MM.1S (cell line): ENCODE results near the gene PRKAR2B.
A peak's percentile ranks its signal among the peaks of the same experiment; 100 is the strongest.
"Not testable (repeated sequence)": the region's sequence is repeated elsewhere in the genome, so short reads cannot be mapped to it uniquely, and the experiment has no call there.

Experiments used
- DNase-seq: peaks from one replicate; pipeline ENCODE4 v3.0.0-alpha.2; 2015
- H2AFZ ChIP-seq: fragments of 300-600 bp; sonication (generic); 2 replicates; pipeline ENCODE4 v1.6.0; 2016; ENCODE audit warnings: antibody characterized with exemption, low read length
- H3F3A ChIP-seq: fragments of 300-600 bp; sonication (generic); 2 replicates; pipeline ENCODE4 v1.6.1; 2016; ENCODE audit warnings: mild to moderate bottlenecking, antibody characterized with exemption, low read length, moderate library complexity, mixed read lengths; ENCODE audit not compliant: insufficient read depth
- H3K27ac ChIP-seq: fragments of 300-600 bp; sonication (generic); 2 replicates; pipeline ENCODE4 v1.5.1; 2016; ENCODE audit warnings: mild to moderate bottlenecking, low read length
- H3K27me3 ChIP-seq: fragments of 300-600 bp; sonication (generic); replicated peaks from 2 replicates; pipeline ENCODE4 v1.6.0; 2016; ENCODE audit warnings: low read length; ENCODE audit not compliant: insufficient read depth
- H3K36me3 ChIP-seq: fragments of 300-600 bp; sonication (generic); replicated peaks from 2 replicates; pipeline ENCODE4 v1.6.1; 2016; ENCODE audit warnings: mild to moderate bottlenecking, low read length, mixed read lengths; ENCODE audit not compliant: insufficient read depth
- H3K4me1 ChIP-seq: fragments of 300-600 bp; sonication (generic); 2 replicates; pipeline ENCODE4 v1.6.1; 2016; ENCODE audit warnings: low read length, mixed read lengths
- H3K4me2 ChIP-seq: fragments of 300-600 bp; sonication (generic); 2 replicates; pipeline ENCODE4 v1.6.0; 2016; ENCODE audit warnings: low read depth, low read length
- H3K4me3 ChIP-seq: fragments of 300-600 bp; sonication (generic); 2 replicates; pipeline ENCODE4 v1.5.1; 2016; ENCODE audit warnings: low read length, mixed read lengths
- H3K79me2 ChIP-seq: fragments of 300-600 bp; sonication (generic); 2 replicates; pipeline ENCODE4 v1.6.1; 2016; ENCODE audit warnings: mixed run types, low read length, mixed read lengths
- H3K9ac ChIP-seq: fragments of 300-600 bp; sonication (generic); 2 replicates; pipeline ENCODE4 v1.6.1; 2016; ENCODE audit warnings: low read length, mixed read lengths
- H3K9me2 ChIP-seq: fragments of 300-600 bp; sonication (generic); replicated peaks from 2 replicates; pipeline ENCODE4 v1.6.1; 2016; ENCODE audit warnings: mild to moderate bottlenecking, low read length, mixed read lengths; ENCODE audit not compliant: insufficient read depth
- H3K9me3 ChIP-seq: fragments of 300-600 bp; sonication (generic); replicated peaks from 2 replicates; pipeline ENCODE4 v1.6.1; 2016; ENCODE audit warnings: mild to moderate bottlenecking, low read length, mixed read lengths; ENCODE audit not compliant: insufficient read depth
- H4K20me1 ChIP-seq: fragments of 300-600 bp; sonication (generic); 2 replicates; pipeline ENCODE4 v1.6.1; 2016; ENCODE audit warnings: mild to moderate bottlenecking, low read length, moderate library complexity, mixed read lengths; ENCODE audit not compliant: insufficient read depth
- EZH2 ChIP-seq: fragments of 300-600 bp; sonication (generic); optimal IDR thresholded peaks from 2 replicates; pipeline ENCODE3; 2017; ENCODE audit warnings: low read depth, mild to moderate bottlenecking, antibody characterized with exemption, low read length, mixed read lengths
- EZH2phosphoT487 ChIP-seq: fragments of 300-600 bp; sonication (generic); IDR thresholded peaks from 2 replicates; pipeline ENCODE4 v1.6.1; 2018; ENCODE audit warnings: antibody characterized with exemption, low read length
- TF ChIP-seq, protein P1 (sequence below): fragments of 300-600 bp; sonication (generic); IDR thresholded peaks from 2 replicates; pipeline ENCODE4 v1.5.1; 2016; ENCODE audit warnings: antibody characterized with exemption, low read length, mixed read lengths

PRKAR2B gene

DNA sequence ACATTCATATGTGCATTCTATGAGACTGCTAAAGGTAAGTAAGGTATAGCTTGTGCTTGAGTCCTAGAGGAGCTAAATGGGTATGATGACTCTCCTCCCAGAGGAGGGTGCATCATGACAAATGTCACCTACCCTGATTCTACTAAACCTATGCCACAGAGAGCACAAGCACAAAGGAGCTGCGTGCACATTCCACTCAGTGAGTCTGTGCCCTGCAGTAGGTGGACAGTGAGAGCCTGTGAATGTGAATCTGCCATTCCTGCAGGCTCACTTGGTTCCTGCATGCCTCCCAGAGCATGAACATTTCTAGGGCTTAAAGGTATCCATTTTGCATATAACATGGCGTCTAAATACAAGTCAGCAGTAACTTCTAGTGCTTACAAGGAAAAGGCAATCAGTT is 46.8 kb downstream of the PRKAR2B start:
- Histone ChIP-seq H3K4me2 (peak overlapping the region; percentile 24; the same call in 1 of the 2 replicates), H2AFZ (no peak overlapping the region), H3K9ac (no peak overlapping the region), H3K4me1 (peaks cover 18% of the 10 kb centered on the region), H3K9me3 (no peaks in the 10 kb centered on the region), H3K4me3 (no peak overlapping the region), H3K27me3 (no peaks in the 10 kb centered on the region), H3K27ac (no peak overlapping the region), H3K79me2 (no peaks in the 10 kb centered on the region), H3F3A (peaks cover 9% of the 10 kb centered on the region), H3K36me3 (no peaks in the 10 kb centered on the region), H4K20me1 (no peaks in the 10 kb centered on the region), H3K9me2 (no peaks in the 10 kb centered on the region)
- DNase-seq, result no peak
- TF ChIP-seq EZH2phosphoT487, result no peak
- no peak for TF ChIP-seq EZH2
- TF ChIP-seq, protein P1, sequence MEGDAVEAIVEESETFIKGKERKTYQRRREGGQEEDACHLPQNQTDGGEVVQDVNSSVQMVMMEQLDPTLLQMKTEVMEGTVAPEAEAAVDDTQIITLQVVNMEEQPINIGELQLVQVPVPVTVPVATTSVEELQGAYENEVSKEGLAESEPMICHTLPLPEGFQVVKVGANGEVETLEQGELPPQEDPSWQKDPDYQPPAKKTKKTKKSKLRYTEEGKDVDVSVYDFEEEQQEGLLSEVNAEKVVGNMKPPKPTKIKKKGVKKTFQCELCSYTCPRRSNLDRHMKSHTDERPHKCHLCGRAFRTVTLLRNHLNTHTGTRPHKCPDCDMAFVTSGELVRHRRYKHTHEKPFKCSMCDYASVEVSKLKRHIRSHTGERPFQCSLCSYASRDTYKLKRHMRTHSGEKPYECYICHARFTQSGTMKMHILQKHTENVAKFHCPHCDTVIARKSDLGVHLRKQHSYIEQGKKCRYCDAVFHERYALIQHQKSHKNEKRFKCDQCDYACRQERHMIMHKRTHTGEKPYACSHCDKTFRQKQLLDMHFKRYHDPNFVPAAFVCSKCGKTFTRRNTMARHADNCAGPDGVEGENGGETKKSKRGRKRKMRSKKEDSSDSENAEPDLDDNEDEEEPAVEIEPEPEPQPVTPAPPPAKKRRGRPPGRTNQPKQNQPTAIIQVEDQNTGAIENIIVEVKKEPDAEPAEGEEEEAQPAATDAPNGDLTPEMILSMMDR, result no peak

DNA sequence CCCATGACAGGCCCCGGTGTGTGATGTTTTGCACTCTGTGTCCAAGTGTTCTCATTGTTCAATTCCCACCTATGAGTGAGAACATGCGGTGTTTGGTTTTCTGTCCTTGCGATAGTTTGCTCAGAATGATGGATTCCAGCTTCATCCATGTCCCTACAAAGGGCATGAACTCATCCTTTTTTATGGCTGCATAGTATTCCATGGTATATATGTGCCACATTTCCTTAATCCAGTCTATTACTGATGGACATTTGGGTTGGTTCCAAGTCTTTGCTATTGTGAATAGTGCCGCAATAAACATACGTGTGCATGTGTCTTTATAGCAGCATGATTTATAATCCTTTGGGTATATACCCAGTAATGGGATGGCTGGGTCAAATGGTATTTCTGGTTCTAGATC is 49.2 kb downstream of the PRKAR2B start:
- H3K9me3 ChIP-seq, DNase-seq, H3K4me2 ChIP-seq, H3K9ac ChIP-seq, H3F3A ChIP-seq, H3K79me2 ChIP-seq, H3K9me2 ChIP-seq, H3K36me3 ChIP-seq, H3K4me3 ChIP-seq, H3K27me3 ChIP-seq, H3K27ac ChIP-seq, H2AFZ ChIP-seq, H4K20me1 ChIP-seq: not testable (repeated sequence)
- peaks cover 18% of the 10 kb centered on the region for H3K4me1 ChIP-seq

DNA sequence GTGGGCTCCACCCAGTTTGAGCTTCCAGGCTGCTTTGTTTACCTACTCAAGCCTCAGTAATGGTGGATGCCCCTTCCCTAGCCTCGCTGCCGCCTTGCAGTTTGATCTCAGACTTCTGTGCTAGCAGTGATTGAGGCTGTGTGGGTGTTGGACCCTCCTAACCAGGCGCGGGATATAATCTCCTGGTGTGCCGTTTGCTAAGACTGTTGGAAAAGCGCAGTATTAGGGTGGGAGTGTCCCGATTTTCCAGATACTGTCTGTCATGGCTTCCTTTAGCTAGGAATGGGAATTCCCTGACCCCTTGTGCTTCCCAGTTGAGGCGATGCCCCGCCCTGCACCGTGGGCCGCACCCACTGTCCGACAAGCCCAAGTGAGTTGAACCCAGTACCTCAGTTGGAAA is 54.6 kb downstream of the PRKAR2B start:
- H3K4me2 ChIP-seq, H3F3A ChIP-seq, H3K9me3 ChIP-seq: not testable (repeated sequence)

DNA sequence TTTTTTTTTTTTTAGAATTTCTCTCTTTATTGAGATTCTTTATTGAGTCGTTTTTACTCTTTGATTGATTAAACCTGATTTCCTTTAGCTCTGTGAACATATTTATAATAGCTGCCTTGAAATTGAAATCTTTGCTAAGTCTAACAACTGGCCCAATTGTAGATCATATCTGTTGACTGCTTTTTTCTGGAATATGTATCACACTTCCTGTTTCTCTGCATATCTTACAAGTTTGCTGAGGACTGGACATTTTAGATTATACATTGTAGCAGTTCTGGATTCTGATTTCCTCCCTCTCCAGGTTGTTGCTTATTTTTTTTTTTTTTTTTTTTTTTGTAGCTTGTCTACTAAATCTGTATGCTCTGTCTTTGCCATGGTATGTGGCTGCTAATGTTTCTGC is 56.3 kb downstream of the PRKAR2B start:
- TF ChIP-seq EZH2phosphoT487, result no peak
- TF ChIP-seq, protein P1, result no peak
- Histone ChIP-seq H3K4me3 (no peak overlapping the region), H3K79me2 (no peaks in the 10 kb centered on the region), H2AFZ (no peak overlapping the region), H3K9ac (no peak overlapping the region), H3K4me2 (no peak overlapping the region), H3K36me3 (no peaks in the 10 kb centered on the region), H3K9me3 (no peaks in the 10 kb centered on the region), H3F3A (no peaks in the 10 kb centered on the region), H3K27me3 (no peaks in the 10 kb centered on the region), H4K20me1 (no peaks in the 10 kb centered on the region), H3K9me2 (no peaks in the 10 kb centered on the region), H3K27ac (no peak overlapping the region), H3K4me1 (no peaks in the 10 kb centered on the region)
- DNase-seq, result no peak

More for the DNA sequence above, 54.6 kb downstream of the PRKAR2B start:
- not testable (repeated sequence) for H3K27me3 ChIP-seq, H3K9ac ChIP-seq, H2AFZ ChIP-seq, H3K4me3 ChIP-seq, H3K4me1 ChIP-seq, H4K20me1 ChIP-seq, H3K36me3 ChIP-seq, H3K9me2 ChIP-seq, H3K27ac ChIP-seq, H3K79me2 ChIP-seq, DNase-seq
